NCI-H82 treated with DMSO at 0.1 percent for 48 hours (cell line): ENCODE data around the gene GLDC.
"Not testable (repeated sequence)": the region's sequence is repeated elsewhere in the genome, so short reads cannot be mapped to it uniquely, and the experiment has no call there.

Experiments
- DNase-seq: peaks from one replicate; lab custom pipeline; 2025; ENCODE audit not compliant: unreplicated experiment; lab: John Stamatoyannopoulos, UW

The GLDC gene

GRCh38 chr9:6665628-6666027, 20.1 kb upstream of the GLDC start:
- DNase-seq = no peak

- DNase-seq = no peak
Observed at GRCh38 chr9:6664204-6664680, 18.7 kb upstream of the GLDC start.

DNA sequence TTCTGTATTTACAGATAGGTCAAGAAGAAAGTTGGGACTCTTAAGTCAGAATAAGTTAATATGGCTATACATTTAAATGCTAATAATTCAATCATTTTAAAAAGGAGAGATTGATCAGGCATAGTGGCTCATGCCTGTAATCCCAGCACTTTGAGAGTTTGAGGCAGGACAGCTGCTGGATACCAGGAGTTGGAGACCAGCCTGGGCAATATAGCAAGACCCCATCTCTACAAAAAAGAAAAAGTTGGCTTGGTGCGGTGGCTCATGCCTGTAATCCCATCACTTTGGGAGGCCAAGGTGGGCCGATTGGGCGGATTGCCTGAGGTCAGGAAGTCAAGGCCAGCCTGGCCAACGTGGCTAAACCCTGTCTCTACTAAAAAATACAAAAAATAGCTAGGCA, 15.0 kb upstream of the GLDC start:
- no peak for DNase-seq

- DNase-seq = no peak
Observed at GRCh38 chr9:6658628-6659353, 13.3 kb upstream of the GLDC start.

- DNase-seq = no peak
Observed at GRCh38 chr9:6656614-6657300, 11.2 kb upstream of the GLDC start.

GRCh38 chr9:6655036-6655435, 9.5 kb upstream of the GLDC start:
- DNase-seq = no peak

DNA sequence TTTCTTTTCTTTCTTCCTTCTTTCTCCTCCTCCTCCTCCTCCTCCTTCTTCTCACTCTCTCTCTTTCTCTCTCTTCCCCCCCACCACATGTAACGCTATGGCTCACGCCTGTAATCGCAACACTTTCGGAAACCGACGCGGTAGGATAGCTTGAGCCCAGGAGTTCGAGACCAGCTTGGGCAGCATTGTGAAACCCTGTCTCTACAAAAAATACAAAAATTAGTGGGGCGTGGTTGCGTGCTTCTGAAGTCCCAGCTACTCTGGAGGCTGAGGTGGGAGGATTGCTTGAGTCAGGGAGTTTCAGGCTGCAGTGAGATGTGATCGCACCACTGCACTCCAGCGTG, 736 bp upstream of the GLDC start:
- no peak for DNase-seq

DNA sequence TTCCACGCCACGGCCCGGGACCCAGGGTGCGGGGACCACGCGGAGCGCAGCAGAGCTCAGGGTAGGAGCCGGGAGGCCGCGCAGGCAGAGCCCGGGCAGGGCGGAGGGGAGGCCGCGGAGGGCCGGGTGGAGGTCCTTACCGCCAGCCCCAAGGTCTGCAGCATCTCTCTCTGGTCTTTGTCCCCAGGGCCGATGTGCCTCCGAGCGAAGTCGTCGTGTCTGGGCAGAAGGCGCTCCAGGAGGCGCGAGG, 499 bp downstream of the GLDC start:
- not testable (repeated sequence) for DNase-seq

- DNase-seq = no peak
Observed at GRCh38 chr9:6644346-6645104, 1.0 kb downstream of the GLDC start.

DNA sequence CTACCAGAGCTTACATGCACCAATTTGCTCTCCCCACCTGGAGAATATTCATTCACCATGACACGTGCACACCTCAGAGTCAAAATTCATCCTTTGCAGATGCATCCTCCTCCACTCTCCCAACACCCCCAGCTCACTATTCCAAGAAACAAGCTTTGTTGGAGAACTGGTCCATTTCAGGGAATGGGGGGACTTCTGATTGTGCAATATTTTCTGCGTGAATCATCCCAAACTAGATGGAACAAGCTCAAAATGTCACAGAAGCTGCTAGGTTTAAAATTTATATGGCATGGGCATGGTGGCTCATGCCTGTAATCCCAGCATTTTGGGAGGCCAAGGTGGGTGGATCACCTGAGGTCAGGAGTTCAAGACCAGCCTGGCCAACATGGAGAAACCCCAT, 3.6 kb downstream of the GLDC start:
- DNase-seq = no peak

DNA sequence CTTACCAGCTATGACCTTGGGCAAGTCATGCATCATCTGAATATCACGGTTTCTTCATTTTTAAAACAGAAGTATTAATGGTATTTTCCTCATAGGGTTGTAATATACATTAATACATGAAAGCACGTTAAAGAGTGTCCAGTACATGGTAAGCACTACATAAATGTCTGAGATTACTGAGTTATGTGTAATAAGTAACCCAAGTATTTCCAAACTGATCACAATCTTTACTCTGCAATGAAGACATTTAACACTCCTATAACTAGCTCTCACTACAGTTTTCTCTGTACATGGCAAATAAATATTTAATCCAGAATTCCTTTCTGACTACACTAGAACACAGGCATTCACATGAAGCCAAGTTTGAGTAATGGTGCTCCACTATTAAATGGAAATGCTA, 4.0 kb downstream of the GLDC start:
- no peak for DNase-seq

DNA sequence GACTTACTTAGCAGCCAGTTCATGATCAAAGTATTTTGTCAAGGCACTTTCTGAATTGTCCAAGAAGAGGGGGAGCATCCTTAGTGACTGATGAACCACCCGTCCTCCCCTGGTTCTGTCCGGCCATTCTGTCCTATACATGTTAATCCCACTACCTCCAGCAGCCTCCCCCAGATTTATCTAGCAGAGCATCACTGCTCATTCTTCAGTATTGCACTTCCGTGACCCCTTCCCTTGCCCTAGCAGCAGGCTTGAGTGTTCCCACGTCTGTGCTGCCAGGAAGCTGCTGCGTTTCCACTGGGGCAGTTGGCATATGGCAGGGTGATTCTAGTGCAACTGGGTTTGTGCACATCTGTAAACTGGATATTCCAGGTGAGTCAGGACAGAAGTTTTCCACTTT, 4.5 kb downstream of the GLDC start:
- DNase-seq = no peak

GRCh38 chr9:6640268-6641051, 5.1 kb downstream of the GLDC start:
- DNase-seq = no peak

DNA sequence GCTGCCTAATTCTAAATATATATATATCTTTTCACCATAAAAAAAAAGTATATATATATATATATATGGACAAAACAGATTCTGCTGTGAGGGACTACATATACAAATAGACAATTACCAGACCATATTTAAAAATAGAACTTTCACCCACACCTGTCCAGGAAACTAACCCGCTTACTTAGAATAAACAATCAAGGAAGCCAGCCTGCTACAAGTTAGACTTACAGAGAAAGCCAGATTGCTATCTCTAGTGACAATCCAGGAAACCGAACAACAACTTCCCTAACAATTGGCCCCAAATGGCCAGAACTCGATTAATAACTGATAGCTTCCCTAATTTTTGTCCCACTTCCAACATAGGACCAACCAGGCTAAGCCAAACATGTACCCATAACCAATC, 5.9 kb downstream of the GLDC start:
- DNase-seq = no peak

DNA sequence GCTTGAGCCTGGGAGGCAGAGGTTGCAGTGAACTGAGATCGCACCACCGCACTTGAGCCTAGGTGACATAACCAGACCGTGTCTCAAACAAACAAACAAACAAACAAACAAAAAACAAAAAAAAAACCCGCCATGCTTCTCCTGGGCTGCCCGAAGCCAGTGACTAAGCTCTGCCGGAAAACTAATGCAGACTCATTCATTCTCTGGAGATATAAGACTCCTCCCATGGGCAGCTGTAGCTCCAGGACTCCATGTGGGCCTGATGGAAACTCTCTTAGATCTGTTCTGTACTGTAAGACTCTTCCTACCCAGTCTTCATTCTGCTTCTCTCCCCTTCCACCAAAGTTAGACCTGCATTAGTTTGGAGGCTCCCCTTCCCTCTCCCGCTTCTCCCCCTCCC, 11.1 kb downstream of the GLDC start:
- DNase-seq = no peak

- no peak for DNase-seq
Observed at GRCh38 chr9:6633378-6633777, 12.2 kb downstream of the GLDC start.

DNA sequence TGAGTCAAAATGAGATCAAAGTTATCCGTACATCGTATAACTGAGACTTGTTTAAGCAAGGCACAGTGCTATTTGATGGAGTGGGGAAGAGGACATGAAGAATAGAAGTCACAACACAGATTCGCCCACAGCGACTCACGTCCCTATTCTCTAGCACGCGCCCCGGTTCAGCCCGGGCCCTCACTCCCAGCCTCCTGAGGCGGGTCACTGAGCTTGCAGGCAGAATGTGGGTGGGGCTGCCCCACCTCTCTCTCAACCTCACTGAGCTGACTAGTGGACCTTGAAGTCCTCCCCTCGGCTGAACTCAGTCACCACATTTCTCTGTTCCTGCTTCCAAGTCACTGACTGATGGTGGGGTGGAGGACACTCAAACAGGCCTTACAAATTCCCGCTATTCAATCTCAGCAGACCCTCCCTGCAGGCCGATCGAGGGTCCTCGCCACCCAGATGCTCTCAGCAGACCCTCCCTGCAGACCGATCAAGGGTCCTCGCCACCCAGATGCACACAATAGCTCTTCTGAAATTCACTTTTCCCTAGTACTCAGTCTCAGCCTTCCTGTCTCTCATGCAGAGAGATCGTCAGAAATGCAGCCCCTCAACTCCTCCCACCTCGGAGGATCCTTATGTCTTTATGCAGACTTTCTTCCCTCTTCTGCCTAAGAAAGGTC, 12.9 kb downstream of the GLDC start:
- no peak for DNase-seq

- DNase-seq = no peak
Observed at GRCh38 chr9:6631207-6631512, 14.4 kb downstream of the GLDC start.

DNA sequence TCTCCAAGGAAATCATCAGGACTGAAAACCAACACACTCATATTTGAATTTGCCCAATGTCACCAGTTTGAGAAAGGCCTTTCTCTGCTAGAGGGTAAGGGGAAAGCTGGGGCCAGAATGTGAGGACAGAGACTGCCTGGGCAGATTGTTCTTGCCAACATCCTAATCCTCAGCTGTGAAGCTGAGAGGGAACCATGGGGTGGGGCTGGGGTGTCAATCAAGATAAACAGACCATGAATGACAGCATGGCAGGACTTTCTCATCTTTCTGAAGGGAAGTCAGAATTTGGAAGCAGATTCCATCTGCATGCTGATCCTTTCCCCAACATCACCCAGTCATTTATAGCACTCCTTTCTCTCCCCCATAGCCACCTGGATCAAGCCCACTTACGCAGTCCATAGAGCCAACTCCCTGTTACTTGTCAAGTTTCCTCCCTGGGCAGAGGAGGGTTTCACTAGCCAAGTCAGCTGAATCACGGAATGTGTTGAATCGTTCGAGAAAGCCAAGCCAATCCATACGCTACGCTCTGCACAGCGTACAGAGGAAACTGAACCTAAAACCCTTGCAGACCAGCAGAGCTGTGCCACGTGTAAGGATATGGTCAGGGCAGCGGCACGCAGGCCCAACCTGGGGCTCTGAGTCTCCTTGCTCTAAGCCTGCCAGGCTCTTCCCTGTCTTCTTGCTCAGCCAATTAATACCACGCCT, 14.9 kb downstream of the GLDC start:
- no peak for DNase-seq

- no peak for DNase-seq
Observed at GRCh38 chr9:6628704-6629103, 16.8 kb downstream of the GLDC start.

GRCh38 chr9:6625363-6625762, 20.2 kb downstream of the GLDC start:
- no peak for DNase-seq
